H1 (cell line): ENCODE measurements around the gene STARD9. TPM values are rescaled to one million over a fixed set of nuclear protein-coding genes. Genes with fewer than 3 reads are reported as not detected.

Experiments used
- GTF2F1 ChIP-seq: IDR thresholded peaks from 2 replicates; pipeline ENCODE4 v1.6.1; 2012; ENCODE audit warnings: low read depth, low read length, improper control_type of control experiment, borderline replicate concordance
- JUND ChIP-seq: IDR thresholded peaks from 2 replicates; pipeline ENCODE4 v1.6.1; 2011; ENCODE audit warnings: mild to moderate bottlenecking, improper control_type of control experiment, low read length
- SP1 ChIP-seq: IDR thresholded peaks from 2 replicates; pipeline ENCODE4 v1.6.1; 2011; ENCODE audit warnings: low read depth, low read length
- TCF12 ChIP-seq: IDR thresholded peaks from 2 replicates; pipeline ENCODE4 v1.6.1; 2011; ENCODE audit warnings: low read depth, mild to moderate bottlenecking, low read length
- TEAD4 ChIP-seq: IDR thresholded peaks from 2 replicates; pipeline ENCODE4 v1.6.1; 2012; ENCODE audit warnings: low read depth, low read length, inconsistent platforms, mixed read lengths
- polyA plus RNA-seq, 7 experiments: library from polyadenylated mRNA; depleted of rRNA in 3 of 7; stranded (reverse) in 5 of 7; unstranded in 2 of 7; fragments of >200 nt in 5 of 7; fragments of 200-250 nt in 2 of 7; gene quantifications; 1 replicate in 5 of 7; 2 replicates in 1 of 7; 4 replicates in 1 of 7; pipeline versions ENCODE4 v1.2.1 to v1.2.3, GENCODE V29; 2011 to 2013; ENCODE audit warnings: missing spikeins in 2 of 7, mixed read lengths in 2 of 7
- total RNA-seq: library from RNA; stranded (reverse); fragmentation: NEBNext Ultra II Directional; extraction: Animal tissue kit (Norgen Biotek cat#: 25700); gene quantifications from 2 replicates; pipeline ENCODE4 v1.2.1, GENCODE V29; 2021
- TF ChIP-seq, protein P1 (sequence below), 3 experiments: IDR thresholded peaks; 1 replicate in 2 of 3; 2 replicates in 1 of 3; pipeline versions ENCODE4 v1.5.1 to v1.6.1; 2011; ENCODE audit warnings: low read length in 3 of 3, mild to moderate bottlenecking in 3 of 3, inconsistent platforms in 2 of 3, low read depth in 1 of 3, moderate library complexity in 1 of 3; ENCODE audit not compliant: insufficient read depth in 1 of 3; ENCODE audit errors: control extremely low read depth in 1 of 3

STARD9 gene
- total and polyA plus RNA-seq, 2 of the 8 experiments (the other 6 are each of a cell fraction or from before 2014, with no cell fraction given) = 2.8 to 7.0 TPM

DNA sequence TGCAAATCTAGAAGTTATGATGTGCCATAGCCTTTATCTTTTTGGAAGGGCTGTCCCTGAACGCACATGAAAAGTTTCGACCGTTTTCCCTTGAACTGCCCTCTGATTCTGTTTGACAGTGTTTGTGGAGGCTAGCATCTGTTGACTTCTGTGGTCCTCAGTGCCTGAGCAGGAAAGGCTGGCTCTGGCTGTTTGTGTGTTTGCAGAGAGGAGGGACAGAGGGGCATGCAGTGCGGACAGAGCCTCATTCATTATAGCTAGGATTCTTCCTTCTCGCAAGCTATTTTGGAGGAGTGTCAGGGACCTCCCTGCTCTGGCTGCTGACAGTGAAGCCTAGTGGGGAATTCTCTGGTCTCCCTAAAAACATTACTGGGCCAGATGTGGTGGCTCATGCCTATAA, 97.0 kb downstream of the STARD9 start (continued):
- no peak for TF ChIP-seq TEAD4
- TF ChIP-seq TCF12 = no peak
- TF ChIP-seq JUND = no peak
- TF ChIP-seq SP1 = no peak
- TF ChIP-seq, protein P1, sequence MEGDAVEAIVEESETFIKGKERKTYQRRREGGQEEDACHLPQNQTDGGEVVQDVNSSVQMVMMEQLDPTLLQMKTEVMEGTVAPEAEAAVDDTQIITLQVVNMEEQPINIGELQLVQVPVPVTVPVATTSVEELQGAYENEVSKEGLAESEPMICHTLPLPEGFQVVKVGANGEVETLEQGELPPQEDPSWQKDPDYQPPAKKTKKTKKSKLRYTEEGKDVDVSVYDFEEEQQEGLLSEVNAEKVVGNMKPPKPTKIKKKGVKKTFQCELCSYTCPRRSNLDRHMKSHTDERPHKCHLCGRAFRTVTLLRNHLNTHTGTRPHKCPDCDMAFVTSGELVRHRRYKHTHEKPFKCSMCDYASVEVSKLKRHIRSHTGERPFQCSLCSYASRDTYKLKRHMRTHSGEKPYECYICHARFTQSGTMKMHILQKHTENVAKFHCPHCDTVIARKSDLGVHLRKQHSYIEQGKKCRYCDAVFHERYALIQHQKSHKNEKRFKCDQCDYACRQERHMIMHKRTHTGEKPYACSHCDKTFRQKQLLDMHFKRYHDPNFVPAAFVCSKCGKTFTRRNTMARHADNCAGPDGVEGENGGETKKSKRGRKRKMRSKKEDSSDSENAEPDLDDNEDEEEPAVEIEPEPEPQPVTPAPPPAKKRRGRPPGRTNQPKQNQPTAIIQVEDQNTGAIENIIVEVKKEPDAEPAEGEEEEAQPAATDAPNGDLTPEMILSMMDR (IDR thresholded peaks at IDR 0.05; ENCODE audit: control extremely low read depth in 1 of 3, insufficient read depth in 1 of 3, low read depth in 1 of 3, low read length in 3 of 3) = no peak
- no peak for TF ChIP-seq GTF2F1
